ENCODE data around the gene SH2D6.
"Not testable (repeated sequence)": the region's sequence is repeated elsewhere in the genome, so short reads cannot be mapped to it uniquely, and the experiment has no call there.

SH2D6 gene

DNA sequence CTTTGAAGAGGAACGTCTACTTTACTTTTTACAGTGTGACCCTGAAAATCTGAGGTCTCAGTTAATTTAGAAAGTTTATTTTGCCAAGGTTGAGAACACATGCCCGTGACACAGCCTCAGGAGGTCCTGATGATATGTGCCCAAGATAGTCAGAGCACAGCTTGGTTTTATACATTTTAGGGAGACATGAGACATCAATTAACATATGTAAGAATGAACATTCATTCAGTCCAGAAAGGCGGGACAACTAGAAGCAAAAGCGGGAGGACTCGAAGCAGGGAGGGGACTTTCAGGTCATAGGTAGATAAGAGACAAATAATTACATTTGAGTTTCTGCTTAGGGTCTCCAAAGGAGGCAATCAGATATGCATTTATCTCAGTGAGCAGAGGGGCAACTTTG lies 40.3 kb upstream of the SH2D6 start:
- no peak overlapping the region for H3K4me3 ChIP-seq (ENCODE audit: low read depth, low read length)
- no peak for TF ChIP-seq CTCF (IDR thresholded peaks at IDR 0.05; ENCODE audit: borderline replicate concordance, insufficient read depth, low read depth, low read length)

DNA sequence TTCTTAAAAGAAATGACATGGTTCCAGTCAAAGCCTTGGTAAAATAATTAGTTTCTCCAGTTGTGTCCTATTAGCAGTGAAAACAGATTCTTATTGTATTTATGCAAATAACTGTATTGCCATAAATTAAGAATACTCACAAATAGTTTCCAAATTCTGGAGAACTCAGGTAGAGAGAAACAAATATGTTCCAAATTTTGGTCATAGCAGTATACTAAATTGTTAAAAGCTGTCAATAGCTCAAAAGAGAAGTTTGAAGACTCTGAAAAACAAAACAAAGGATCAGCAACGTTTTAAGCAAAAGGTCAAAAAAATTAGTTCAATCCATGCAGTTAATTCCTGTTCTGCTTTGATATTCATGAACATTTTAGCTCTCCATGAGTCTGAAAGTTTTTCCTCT lies 38.5 kb upstream of the SH2D6 start:
- H3K4me3 ChIP-seq (ENCODE audit: low read depth, low read length), result no peak overlapping the region
- TF ChIP-seq CTCF (IDR thresholded peaks at IDR 0.05; ENCODE audit: borderline replicate concordance, insufficient read depth, low read depth, low read length), result no peak

DNA sequence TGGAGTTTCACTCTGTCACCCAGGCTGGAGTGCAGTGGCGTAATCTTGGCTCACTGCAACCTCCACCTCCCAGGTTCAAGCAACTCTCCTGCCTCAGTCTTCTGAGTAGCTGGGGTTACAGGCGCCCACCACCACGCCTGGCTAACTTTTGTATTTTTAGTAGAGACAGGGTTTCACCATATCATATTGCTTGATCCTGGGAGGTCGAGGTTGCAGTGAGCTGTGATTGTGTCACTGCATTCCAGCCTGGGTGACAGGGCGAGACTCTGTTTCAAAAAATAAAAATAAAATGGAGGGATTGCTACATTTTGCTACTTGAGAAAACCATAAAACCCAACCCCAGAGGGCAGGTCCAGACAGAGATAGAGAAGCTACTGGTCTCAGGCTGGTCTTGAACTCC lies 35.4 kb upstream of the SH2D6 start:
- H3K4me3 ChIP-seq (ENCODE audit: low read depth, low read length), result not testable (repeated sequence)

- TF ChIP-seq CTCF (IDR thresholded peaks at IDR 0.05; ENCODE audit: borderline replicate concordance, insufficient read depth, low read depth, low read length), result no peak
- H3K4me3 ChIP-seq (ENCODE audit: low read depth, low read length), result no peak overlapping the region
Measured at GRCh38 chr2:85383850-85384249, 34.7 kb upstream of the SH2D6 start.

DNA sequence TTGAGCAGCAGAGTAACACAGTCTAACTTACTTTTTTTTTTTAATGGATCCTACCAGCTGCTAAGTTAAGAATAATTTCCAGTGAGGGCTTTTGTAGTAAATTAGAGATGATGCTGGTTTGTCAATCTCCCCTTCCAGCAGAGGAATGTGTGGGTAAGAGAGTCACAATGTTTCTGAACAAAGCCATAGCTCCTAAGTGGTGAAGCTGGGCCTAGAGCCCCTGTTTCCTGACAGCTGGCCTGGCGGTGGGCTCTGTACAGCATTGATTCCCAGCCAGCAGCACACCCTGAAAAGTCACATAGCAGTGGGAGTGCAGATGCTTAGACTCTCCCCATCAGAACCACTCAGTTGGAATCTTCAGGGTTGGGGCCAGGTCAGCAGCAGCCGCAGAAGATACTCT lies 32.8 kb upstream of the SH2D6 start:
- no peak for TF ChIP-seq CTCF (IDR thresholded peaks at IDR 0.05; ENCODE audit: borderline replicate concordance, insufficient read depth, low read depth, low read length)
- H3K4me3 ChIP-seq (ENCODE audit: low read depth, low read length), result no peak overlapping the region

GRCh38 chr2:85387754-85388153 lies 30.8 kb upstream of the SH2D6 start:
- no peak overlapping the region for H3K4me3 ChIP-seq (ENCODE audit: low read depth, low read length)
- no peak for TF ChIP-seq CTCF (IDR thresholded peaks at IDR 0.05; ENCODE audit: borderline replicate concordance, insufficient read depth, low read depth, low read length)

DNA sequence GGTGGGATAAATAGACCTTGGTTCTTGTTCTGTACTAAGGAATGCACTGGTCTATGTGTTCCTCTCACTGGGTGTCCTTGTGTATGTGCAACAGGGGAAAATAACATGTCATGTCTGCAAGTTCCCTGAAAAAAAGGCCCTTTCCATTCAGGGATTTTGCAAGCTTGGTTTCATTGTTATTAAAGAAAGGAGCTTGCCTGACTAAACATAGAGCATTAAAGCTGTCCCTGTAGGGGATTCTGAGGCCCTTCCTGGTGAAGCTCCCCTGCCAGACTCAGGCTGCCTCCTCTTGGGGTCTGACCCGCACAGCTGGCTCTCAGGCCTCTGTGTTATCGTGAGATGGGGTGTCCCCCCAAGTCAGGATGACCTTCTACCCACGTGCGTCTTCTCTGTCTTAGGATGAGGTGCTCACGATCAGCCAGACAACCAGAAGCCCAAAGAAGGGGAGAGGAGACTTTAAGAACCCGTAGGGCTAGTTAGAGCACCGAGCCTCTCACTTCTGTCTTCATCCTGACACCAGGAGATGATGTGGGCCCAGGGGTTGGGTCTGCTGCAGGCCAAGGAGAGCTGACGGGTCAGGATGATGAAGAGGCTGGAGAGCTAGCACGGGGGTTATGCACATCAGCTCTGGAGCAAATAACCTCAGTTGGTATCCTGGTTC lies 29.5 kb upstream of the SH2D6 start:
- TF ChIP-seq CTCF (IDR thresholded peaks at IDR 0.05; ENCODE audit: borderline replicate concordance, insufficient read depth, low read depth, low read length), result no peak
- no peak overlapping the region for H3K4me3 ChIP-seq (ENCODE audit: low read depth, low read length)
